SK-N-MC (cell line): ENCODE measurements around the gene PPP1R12A.

Experiments used
- EZH2 ChIP-seq: fragments of 200-600 bp; sonication (generic); IDR thresholded peaks from one replicate; pipeline ENCODE4 v1.6.1; 2017; ENCODE audit warnings: antibody characterized with exemption
- FOXP2 ChIP-seq: optimal IDR thresholded peaks from 2 replicates; pipeline ENCODE3; 2011; ENCODE audit warnings: mild to moderate bottlenecking, moderate library complexity; ENCODE audit not compliant: insufficient read depth; ENCODE audit errors: extremely low read length, control extremely low read depth
- POLR2AphosphoS5 ChIP-seq: IDR thresholded peaks from 2 replicates; pipeline ENCODE4 v1.6.1; 2012; ENCODE audit warnings: mild to moderate bottlenecking, low read depth, low read length, borderline replicate concordance

DNA sequence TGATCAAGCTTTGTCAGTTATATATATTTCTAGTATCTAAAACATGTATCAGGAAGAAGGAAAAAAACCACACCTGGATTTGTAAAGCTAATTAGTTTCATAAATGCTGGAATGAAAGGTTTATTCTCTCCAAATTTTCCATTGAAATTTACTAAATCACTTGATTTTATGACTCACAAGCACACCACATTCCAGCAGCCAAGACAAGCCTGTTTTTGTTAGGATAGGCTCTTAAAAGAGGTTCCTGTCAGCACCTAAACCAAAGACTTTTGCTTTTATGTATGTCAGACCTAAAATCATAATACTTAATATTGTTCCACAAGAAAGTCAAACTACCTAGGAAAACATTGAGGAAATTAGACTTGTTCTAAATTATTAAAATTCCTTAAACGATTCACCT lies 158.8 kb downstream of the PPP1R12A start:
- TF ChIP-seq POLR2AphosphoS5 (no peak), EZH2 (no peak), FOXP2 (no peak)
